Upper lobe of right lung (tissue), 1 donor: ENCODE data around the gene AMY1C. TPM values are rescaled to one million over a fixed set of nuclear protein-coding genes. Genes with fewer than 3 reads are reported as not detected.
A peak's percentile ranks its signal among the peaks of the same experiment; 100 is the strongest.

Source experiments
- ATAC-seq: fragments of 200-7000 bp; cut with Tn5 transposase; one replicate; pipeline ENCODE4 v1.9.1; 2020; ENCODE audit warnings: mild to moderate bottlenecking, moderate library complexity
- DNase-seq: peaks from one replicate; pipeline ENCODE4 v3.0.0-alpha.2; 2020
- H3K27ac ChIP-seq: fragments of 200-600 bp; one replicate; pipeline ENCODE4 v1.8.0; 2022
- H3K27me3 ChIP-seq: fragments of 200-600 bp; one replicate; pipeline ENCODE4 v1.8.0; 2022; ENCODE audit warnings: mild to moderate bottlenecking
- H3K36me3 ChIP-seq: fragments of 200-600 bp; one replicate; pipeline ENCODE4 v1.8.0; 2022
- H3K4me1 ChIP-seq: fragments of 200-600 bp; one replicate; pipeline ENCODE4 v1.8.0; 2022
- H3K4me3 ChIP-seq: fragments of 200-600 bp; one replicate; pipeline ENCODE4 v1.8.0; 2022; ENCODE audit warnings: mild to moderate bottlenecking
- H3K9me3 ChIP-seq: fragments of 200-600 bp; one replicate; pipeline ENCODE4 v1.8.0; 2022
- CTCF ChIP-seq: fragments of 200-600 bp; IDR thresholded peaks from one replicate; pipeline ENCODE4 v1.8.0; 2022; ENCODE audit warnings: antibody characterized with exemption
- intact Hi-C: fragments of 100-400 bp; cut with DNase I; formaldehyde crosslinking; loops from one replicate; pipeline ENCODE4 v1.11.0; 2022
- total RNA-seq: library from RNA; stranded (reverse); fragmentation: NEBNext Ultra II Directional; extraction: Animal tissue kit (Norgen Biotek cat#: 25700); gene quantifications from one replicate; pipeline ENCODE4 v1.2.1, GENCODE V29; 2021
- donor health status: DM: no; HTN: yes; CAD: no; lungs with severe emphysema.

AMY1C gene
- total RNA-seq, 1 donor from 2014 or later: 8.7 TPM

GRCh38 chr1:103761896-103762295 lies 12.2 kb downstream of the AMY1C start:
- DNase-seq (no peak), ATAC-seq (no peak)
- Histone ChIP-seq H3K4me3 (no peak overlapping the region), H3K4me1 (no peaks in the 10 kb centered on the region), H3K36me3 (no peaks in the 10 kb centered on the region), H3K27me3 (no peaks in the 10 kb centered on the region), H3K27ac (no peak overlapping the region), H3K9me3 (no peaks in the 10 kb centered on the region)
- intact Hi-C loops: no loop called here
- no peak for TF ChIP-seq CTCF

DNA sequence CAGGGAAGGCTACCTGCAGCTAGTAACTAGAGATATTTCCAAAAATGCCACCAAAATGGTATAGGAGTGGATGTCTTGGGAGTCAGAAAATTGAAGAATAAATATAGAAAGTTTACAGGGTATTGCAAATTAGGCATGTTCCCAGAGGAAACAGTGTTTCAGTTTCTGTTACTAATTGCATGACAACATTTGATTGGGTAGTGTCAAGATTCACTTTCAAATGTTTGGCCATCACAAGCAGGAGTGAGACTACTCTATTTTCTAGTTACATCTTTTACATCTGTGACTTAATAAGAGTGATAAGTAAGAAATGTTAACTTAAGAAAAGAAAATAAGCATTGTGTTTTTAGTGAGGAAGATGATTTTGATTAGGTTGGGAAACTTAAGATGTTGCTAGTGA lies 30.2 kb downstream of the AMY1C start:
- H3K36me3 ChIP-seq: no peaks in the 10 kb centered on the region
- no peaks in the 10 kb centered on the region for H3K9me3 ChIP-seq
- TF ChIP-seq CTCF: no peak
- no peak overlapping the region for H3K27ac ChIP-seq
- no peak for DNase-seq
- H3K4me1 ChIP-seq: no peaks in the 10 kb centered on the region
- intact Hi-C loops: no loop called here
- no peak overlapping the region for H3K4me3 ChIP-seq
- ATAC-seq: no peak
- H3K27me3 ChIP-seq: no peaks in the 10 kb centered on the region

- TF ChIP-seq CTCF: no peak
- Histone ChIP-seq H3K9me3 (no peaks in the 10 kb centered on the region), H3K36me3 (no peaks in the 10 kb centered on the region), H3K27ac (no peak overlapping the region), H3K4me1 (no peaks in the 10 kb centered on the region), H3K27me3 (no peaks in the 10 kb centered on the region), H3K4me3 (no peak overlapping the region)
- DNase-seq (no peak), ATAC-seq (no peak)
- intact Hi-C loops: no loop called here
These were observed 34.3 kb downstream of the AMY1C start for GRCh38 chr1:103783944-103784377.

DNA sequence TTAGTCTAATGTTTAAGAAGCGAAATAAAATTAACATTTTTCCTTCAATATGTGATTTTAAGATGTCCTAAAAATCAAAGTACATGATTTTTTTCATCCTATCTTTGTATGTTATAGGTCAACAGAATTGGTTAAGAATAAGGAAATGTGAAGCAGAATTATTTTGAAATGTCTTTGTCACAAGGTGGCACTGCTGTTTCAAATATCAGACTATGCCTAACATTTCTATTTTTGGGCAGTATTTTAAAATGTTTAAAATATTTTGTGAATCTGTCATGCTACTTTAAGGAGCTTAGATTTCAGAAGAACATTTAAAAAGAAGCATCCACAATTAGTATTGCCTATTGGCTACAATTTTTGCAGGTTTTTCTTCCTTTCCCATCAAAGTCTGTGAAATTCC lies 38.7 kb downstream of the AMY1C start:
- no peak for ATAC-seq
- Histone ChIP-seq H3K27ac (no peak overlapping the region), H3K4me3 (no peak overlapping the region), H3K9me3 (no peaks in the 10 kb centered on the region), H3K27me3 (no peaks in the 10 kb centered on the region), H3K36me3 (no peaks in the 10 kb centered on the region), H3K4me1 (no peaks in the 10 kb centered on the region)
- TF ChIP-seq CTCF: peak; percentile 13
- intact Hi-C loops: no loop called here
- no peak for DNase-seq

GRCh38 chr1:103790172-103790571 lies 40.5 kb downstream of the AMY1C start:
- intact Hi-C loops: no loop called here
- DNase-seq: no peak

More at GRCh38 chr1:103790172-103790571, 40.5 kb downstream of the AMY1C start:
- no peaks in the 10 kb centered on the region for H3K4me1 ChIP-seq
- H3K9me3 ChIP-seq: no peaks in the 10 kb centered on the region
- no peak for ATAC-seq
- H3K36me3 ChIP-seq: no peaks in the 10 kb centered on the region
- no peak overlapping the region for H3K4me3 ChIP-seq
- no peak overlapping the region for H3K27ac ChIP-seq
- no peak for TF ChIP-seq CTCF
- H3K27me3 ChIP-seq: no peaks in the 10 kb centered on the region

Other genes starting within 250 kb of the AMY1C start
- 35.4 TPM for gene RNPC3, start 224.2 kb upstream of the AMY1C start, total RNA-seq
- gene AMY2B, start 178.3 kb upstream of the AMY1C start, total RNA-seq: 25.4 TPM
- gene AMY2A, start 132.5 kb upstream of the AMY1C start, total RNA-seq: not detected
- 1.6 TPM for gene AMY1A, start 94.1 kb upstream of the AMY1C start, total RNA-seq
- gene AMY1B, start 53.7 kb upstream of the AMY1C start, total RNA-seq: 4.1 TPM